Activated CD8-positive, alpha-beta memory T cell treated with anti-CD3 and anti-CD28 coated beads, Interleukin-2, amount 50 U/mL, for 1 hour (primary cell): ENCODE data around the gene UVRAG.
A peak's percentile ranks its signal among the peaks of the same experiment; 100 is the strongest.

Experiments used
- DNase-seq: peaks from one replicate; pipeline ENCODE4 v3.0.0-alpha.2; 2020; ENCODE audit errors: extremely low read depth

Gene UVRAG

GRCh38 chr11:75784085-75784478 lies 30.9 kb upstream of the UVRAG start:
- no peak for DNase-seq

- DNase-seq = no peak
Measured at GRCh38 chr11:75784506-75784905, 30.5 kb upstream of the UVRAG start.

- DNase-seq = no peak
Measured at GRCh38 chr11:75785187-75785586, 29.8 kb upstream of the UVRAG start.

GRCh38 chr11:75786101-75786736 lies 28.8 kb upstream of the UVRAG start:
- DNase-seq = no peak

- no peak for DNase-seq
Measured at GRCh38 chr11:75789521-75789920, 25.5 kb upstream of the UVRAG start.

GRCh38 chr11:75790986-75791385 lies 24.0 kb upstream of the UVRAG start:
- DNase-seq = no peak

- DNase-seq = no peak
Measured at GRCh38 chr11:75792127-75792731, 22.8 kb upstream of the UVRAG start.

- no peak for DNase-seq
Measured at GRCh38 chr11:75792997-75793800, 21.8 kb upstream of the UVRAG start.

- no peak for DNase-seq
Measured at GRCh38 chr11:75793966-75794365, 21.0 kb upstream of the UVRAG start.

GRCh38 chr11:75795276-75796090 lies 19.5 kb upstream of the UVRAG start:
- DNase-seq = no peak

- no peak for DNase-seq
Measured at GRCh38 chr11:75796091-75796435, 18.9 kb upstream of the UVRAG start.

GRCh38 chr11:75797116-75797515 lies 17.9 kb upstream of the UVRAG start:
- no peak for DNase-seq

GRCh38 chr11:75797792-75798191 lies 17.2 kb upstream of the UVRAG start:
- DNase-seq = no peak

GRCh38 chr11:75800136-75800675 lies 14.8 kb upstream of the UVRAG start:
- DNase-seq = no peak

- DNase-seq = no peak
Measured at GRCh38 chr11:75800728-75801361, 14.2 kb upstream of the UVRAG start.

GRCh38 chr11:75801362-75802020 lies 13.5 kb upstream of the UVRAG start:
- DNase-seq = no peak

- DNase-seq = no peak
Measured at GRCh38 chr11:75802021-75802912, 12.7 kb upstream of the UVRAG start.

GRCh38 chr11:75802913-75803820 lies 11.8 kb upstream of the UVRAG start:
- peak; percentile 35 for DNase-seq

GRCh38 chr11:75809111-75809510 lies 5.9 kb upstream of the UVRAG start:
- no peak for DNase-seq
